Mucosa of stomach (tissue), 1 donor: ENCODE measurements around the gene CCND1.

ENCODE experiments used
- H3K27me3 ChIP-seq: one replicate; pipeline ENCODE4 v1.7.0; 2013; ENCODE audit warnings: mild to moderate bottlenecking, low read length; ENCODE audit not compliant: control insufficient read depth, insufficient read depth
- H3K36me3 ChIP-seq: one replicate; pipeline ENCODE4 v1.7.0; 2013; ENCODE audit warnings: low read length; ENCODE audit not compliant: control insufficient read depth, insufficient read depth
- H3K4me1 ChIP-seq: one replicate; pipeline ENCODE4 v1.7.0; 2013; ENCODE audit warnings: mild to moderate bottlenecking, low read length; ENCODE audit not compliant: control insufficient read depth, insufficient read depth
- H3K4me3 ChIP-seq: one replicate; pipeline ENCODE4 v1.7.0; 2013; ENCODE audit warnings: low read length
- H3K9ac ChIP-seq: one replicate; pipeline ENCODE4 v1.7.0; 2013; ENCODE audit warnings: mild to moderate bottlenecking, low read length, moderate library complexity
- H3K9me3 ChIP-seq: one replicate; pipeline ENCODE4 v1.7.0; 2013; ENCODE audit warnings: mild to moderate bottlenecking, low read length, moderate library complexity; ENCODE audit not compliant: control insufficient read depth
- donor health status: Pancreatic carcinoma.

CCND1 gene

DNA sequence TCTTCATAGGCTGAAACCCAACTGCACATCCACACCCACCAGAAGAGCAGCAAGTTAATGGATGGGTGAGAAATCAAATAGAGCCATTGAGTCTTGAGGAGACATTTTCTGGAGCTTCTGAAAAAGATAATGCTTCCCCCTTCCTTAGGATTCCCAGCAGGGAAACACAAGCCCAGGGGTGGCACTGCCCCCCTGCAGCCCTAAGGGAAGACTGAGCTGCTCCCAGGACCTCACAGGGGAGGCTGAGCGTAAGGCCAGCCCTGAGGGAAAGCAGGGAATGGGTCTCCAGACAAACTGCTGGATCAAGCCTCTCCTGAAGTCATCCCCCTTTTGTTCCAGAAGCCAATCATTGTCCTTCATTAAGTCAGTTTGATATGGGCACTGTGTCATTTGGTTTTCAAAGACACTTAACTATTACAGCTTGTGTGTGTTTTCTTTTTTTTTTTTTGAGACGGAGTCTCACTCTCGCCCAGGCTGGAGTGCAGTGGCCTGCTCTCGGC lies 19.1 kb downstream of the CCND1 start:
- H3K9me3 ChIP-seq: no peaks in the 10 kb centered on the region
- no peaks in the 10 kb centered on the region for H3K27me3 ChIP-seq
- peaks cover 4% of the 10 kb centered on the region for H3K4me1 ChIP-seq

DNA sequence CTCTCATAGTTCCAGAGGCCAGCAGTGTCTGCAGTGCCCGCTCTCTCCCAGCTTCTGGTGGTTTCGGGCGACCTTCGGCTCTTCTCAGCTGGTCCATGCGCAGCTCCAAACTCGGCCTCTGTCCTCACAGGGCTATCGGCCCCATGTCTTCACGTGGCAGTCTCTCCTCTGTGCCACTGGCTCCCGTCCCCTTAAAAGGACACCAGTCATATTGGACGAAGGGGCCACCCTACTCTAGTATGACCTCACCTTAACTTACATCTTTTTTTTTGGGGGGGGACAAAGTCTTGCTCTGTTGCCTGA lies 20.4 kb downstream of the CCND1 start:
- Histone ChIP-seq H3K4me3 (no peak overlapping the region), H3K9ac (no peak overlapping the region), H3K36me3 (peaks cover 7% of the 10 kb centered on the region), H3K27me3 (no peaks in the 10 kb centered on the region), H3K4me1 (no peaks in the 10 kb centered on the region), H3K9me3 (no peaks in the 10 kb centered on the region)

More for the DNA sequence above, 19.1 kb downstream of the CCND1 start:
- Histone ChIP-seq H3K9ac (no peak overlapping the region), H3K4me3 (no peak overlapping the region), H3K36me3 (peaks cover 5% of the 10 kb centered on the region)

DNA sequence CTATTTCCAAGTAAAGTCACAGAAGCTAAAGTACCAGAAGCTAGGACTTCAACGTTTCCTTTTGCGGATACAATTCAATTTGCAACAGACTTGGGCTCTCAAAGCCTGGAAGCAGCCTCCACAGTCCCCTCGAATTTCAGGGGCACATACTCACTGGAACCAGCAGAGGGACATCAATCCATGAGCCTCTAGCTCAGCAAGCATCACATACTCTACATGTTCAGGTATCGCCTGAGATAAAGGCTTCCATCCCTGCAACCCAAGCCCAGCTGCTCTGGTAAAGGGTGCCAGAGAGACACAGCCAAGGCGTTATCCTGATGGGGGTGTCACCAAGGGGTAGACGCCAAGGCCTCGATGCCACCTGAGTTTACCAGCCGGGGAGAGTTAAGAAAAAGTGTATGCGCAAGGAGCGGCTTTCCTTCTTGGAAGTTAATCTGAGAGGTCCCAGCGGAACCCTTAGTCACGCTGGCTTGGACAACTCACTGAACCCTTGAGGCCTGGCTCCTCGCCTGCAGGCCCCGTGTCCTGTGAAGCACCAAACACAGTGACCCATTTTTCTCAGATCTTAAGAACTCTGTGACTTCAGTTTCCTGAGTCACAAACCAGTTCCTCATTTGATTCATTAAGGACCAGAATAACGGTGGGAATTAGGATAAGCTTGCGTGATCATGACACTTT lies 21.2 kb downstream of the CCND1 start:
- no peak overlapping the region for H3K4me3 ChIP-seq
- no peaks in the 10 kb centered on the region for H3K27me3 ChIP-seq
- peaks cover 7% of the 10 kb centered on the region for H3K36me3 ChIP-seq
- H3K9me3 ChIP-seq: no peaks in the 10 kb centered on the region
- no peak overlapping the region for H3K9ac ChIP-seq
- peaks cover 1% of the 10 kb centered on the region for H3K4me1 ChIP-seq

DNA sequence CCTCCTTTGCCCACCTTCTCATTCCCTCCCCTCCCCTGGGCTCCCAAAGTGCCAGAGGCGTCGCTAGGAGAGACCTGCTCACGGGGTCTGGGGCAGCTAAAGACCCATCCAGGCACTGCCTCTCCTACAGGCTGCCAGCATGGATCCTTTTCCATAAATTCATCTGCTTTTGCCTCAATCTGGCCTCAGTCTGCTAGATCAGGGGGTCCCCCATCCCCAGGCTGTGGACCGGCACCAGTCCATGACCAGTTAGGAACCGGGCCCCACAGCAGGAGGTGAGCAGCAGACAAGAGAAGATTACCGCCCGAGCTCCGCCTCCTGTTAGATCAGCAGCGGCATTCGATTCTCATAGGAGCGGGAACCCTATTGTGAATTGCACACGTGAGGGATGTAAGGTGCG lies 21.9 kb downstream of the CCND1 start:
- H3K27me3 ChIP-seq: no peaks in the 10 kb centered on the region
- no peak overlapping the region for H3K4me3 ChIP-seq
- H3K9me3 ChIP-seq: no peaks in the 10 kb centered on the region
- peaks cover 7% of the 10 kb centered on the region for H3K36me3 ChIP-seq
- no peak overlapping the region for H3K9ac ChIP-seq
- H3K4me1 ChIP-seq: peaks cover 8% of the 10 kb centered on the region

DNA sequence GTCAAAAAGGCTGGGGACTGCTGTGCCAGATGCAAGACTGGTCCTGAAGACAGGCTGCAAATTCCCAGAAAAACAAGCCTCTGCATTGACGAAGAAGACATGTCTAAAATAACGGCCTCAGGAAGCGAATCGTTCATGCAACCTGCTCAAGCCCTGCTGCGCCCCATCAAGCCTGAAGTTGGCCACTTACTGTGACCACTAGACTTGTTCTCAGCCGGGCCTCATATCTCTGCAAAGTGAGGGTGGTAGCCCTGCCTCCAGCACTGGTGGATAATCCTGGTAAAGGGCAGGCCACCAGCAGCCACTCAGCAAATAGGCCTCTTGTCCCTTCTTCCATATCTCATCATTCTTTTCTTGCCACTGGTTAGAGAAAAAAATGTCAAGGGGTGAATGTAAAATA lies 22.4 kb downstream of the CCND1 start:
- H3K9me3 ChIP-seq: no peaks in the 10 kb centered on the region
- no peak overlapping the region for H3K9ac ChIP-seq
- peaks cover 7% of the 10 kb centered on the region for H3K36me3 ChIP-seq
- H3K27me3 ChIP-seq: no peaks in the 10 kb centered on the region
- H3K4me3 ChIP-seq: no peak overlapping the region
- H3K4me1 ChIP-seq: peaks cover 13% of the 10 kb centered on the region

DNA sequence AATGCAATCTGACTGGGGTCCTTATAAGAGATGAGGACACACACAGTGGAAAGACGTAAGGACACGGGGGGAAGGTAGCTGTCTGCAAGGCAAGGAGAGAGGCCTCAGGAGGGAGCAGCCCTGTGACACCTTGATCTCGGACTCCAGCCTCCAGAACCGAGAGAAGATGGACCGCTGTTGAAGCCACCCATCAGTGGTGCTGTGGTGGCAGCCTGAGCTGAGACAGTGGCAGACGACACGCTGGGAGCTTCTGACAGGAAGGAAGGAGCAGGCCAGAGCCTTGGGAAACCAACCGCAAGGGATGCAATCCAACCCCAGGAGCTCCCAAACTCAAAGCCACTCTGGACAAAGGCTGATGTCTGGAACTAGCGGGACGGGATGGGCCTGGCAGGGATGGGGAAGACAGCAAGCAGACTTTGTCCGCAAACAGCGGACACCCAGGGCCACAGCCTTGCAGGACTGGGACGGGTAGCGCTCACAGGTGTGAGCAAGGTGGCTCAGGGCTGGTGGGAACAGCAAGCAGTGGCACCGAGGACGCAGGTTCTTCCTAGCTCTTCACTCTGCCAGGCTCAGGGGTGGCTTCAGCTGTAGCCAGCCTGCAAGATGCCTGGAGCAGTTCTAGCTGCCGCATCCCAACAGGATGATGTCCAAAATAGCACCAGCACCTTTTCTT lies 23.3 kb downstream of the CCND1 start:
- peaks cover 15% of the 10 kb centered on the region for H3K4me1 ChIP-seq
- no peaks in the 10 kb centered on the region for H3K9me3 ChIP-seq
- peaks cover 7% of the 10 kb centered on the region for H3K36me3 ChIP-seq
- no peaks in the 10 kb centered on the region for H3K27me3 ChIP-seq
- H3K9ac ChIP-seq: no peak overlapping the region
- H3K4me3 ChIP-seq: no peak overlapping the region

DNA sequence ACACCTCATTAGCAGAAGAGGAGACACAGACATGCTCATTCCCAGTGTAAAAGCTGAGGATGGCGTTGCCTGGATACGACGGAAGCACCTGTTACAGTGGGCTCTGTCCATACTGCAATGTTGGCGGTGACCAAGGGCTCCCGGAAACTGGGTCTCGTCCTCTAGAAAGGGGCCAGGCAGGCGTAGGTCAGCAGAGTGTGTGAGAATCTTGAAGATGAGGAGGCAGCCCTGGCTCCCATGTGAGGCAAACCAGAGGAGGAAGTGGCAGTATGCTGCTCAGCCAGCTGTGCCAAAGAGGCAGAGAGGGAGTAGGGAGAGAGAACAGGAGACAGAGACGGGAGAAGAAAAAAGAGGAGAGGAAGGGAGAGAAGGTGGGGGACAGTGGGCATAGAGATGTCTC lies 23.9 kb downstream of the CCND1 start:
- Histone ChIP-seq H3K4me3 (no peak overlapping the region), H3K9me3 (no peaks in the 10 kb centered on the region), H3K27me3 (no peaks in the 10 kb centered on the region), H3K4me1 (peaks cover 16% of the 10 kb centered on the region), H3K36me3 (peaks cover 7% of the 10 kb centered on the region), H3K9ac (no peak overlapping the region)

DNA sequence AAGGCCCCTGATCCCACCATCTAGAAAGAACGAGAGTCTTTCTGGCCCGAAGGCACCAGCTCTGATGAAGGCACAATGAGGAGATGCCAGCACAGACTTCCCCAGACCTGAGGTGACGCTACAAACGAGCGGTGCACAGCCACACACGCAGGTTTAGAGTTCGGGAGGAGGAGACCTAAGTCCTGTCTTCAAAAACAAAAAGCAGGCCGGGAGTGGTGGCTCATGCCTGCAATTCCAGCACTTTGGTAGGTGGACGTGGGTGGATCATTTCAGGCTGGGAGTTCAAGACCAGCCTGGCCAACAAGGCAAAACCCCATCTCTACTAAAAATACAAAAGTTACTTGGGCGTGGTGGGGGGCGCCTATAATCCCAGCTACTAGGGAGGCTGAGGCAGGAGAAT lies 24.7 kb downstream of the CCND1 start:
- no peaks in the 10 kb centered on the region for H3K9me3 ChIP-seq
- H3K4me1 ChIP-seq: peaks cover 23% of the 10 kb centered on the region
- no peak overlapping the region for H3K9ac ChIP-seq
- no peak overlapping the region for H3K4me3 ChIP-seq
- H3K36me3 ChIP-seq: peaks cover 7% of the 10 kb centered on the region
- H3K27me3 ChIP-seq: no peaks in the 10 kb centered on the region

DNA sequence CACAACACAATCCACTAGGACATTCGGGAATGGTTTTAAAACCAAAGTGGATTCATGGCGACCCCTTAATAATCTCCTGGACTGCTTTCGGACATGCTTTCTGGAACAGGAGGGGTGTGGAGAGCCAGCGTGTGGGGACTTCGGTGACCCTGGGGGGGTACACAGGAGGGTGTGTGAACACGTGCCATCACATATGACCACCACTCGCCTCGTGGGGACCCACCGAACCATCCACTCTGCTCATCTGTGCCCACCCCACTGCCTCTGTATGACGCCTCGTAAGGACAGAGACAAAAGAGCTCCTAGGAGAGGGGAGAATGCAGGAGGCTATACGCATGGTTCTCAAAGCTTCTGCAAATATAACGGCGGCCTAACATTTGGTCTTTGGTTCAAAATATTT lies 25.3 kb downstream of the CCND1 start:
- Histone ChIP-seq H3K4me3 (no peak overlapping the region), H3K9ac (no peak overlapping the region), H3K4me1 (peaks cover 23% of the 10 kb centered on the region), H3K27me3 (no peaks in the 10 kb centered on the region), H3K9me3 (no peaks in the 10 kb centered on the region), H3K36me3 (peaks cover 7% of the 10 kb centered on the region)

DNA sequence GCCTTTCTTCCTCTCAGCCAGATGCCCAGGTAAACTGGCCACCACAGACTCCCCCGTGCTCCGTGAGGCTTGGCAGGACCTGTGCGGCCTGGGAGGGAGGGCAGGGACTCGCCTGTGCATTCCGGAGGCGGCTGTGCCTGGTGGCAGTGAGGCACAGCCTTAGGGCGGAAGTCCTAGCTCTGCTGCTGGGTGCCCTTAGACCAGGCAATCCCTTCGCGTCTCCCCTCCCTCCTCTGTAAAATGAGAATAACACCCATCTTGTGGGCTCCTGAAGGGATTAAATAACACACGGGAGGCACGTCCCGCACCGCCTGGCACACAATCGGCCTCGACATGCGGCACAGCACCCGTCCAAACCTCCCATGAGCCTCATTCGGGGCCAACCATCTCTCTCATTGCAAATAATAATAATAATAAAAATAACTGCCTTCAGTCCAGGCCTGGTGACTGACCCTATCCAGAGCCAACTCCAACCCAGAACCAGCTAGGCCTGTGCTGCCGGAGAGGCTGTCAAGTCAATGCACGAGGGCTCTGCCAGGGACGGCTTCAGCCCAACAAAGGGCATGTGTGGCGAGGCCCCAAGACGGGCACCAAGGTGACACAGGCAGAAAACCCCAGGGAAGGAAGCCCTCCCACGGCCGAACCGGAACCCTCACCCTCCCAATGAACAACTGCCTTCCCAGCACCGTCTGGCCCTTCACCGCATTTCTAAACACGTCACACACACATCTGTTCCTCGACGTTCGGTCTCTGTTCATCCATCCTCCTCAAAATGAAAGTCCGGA lies 26.0 kb downstream of the CCND1 start:
- H3K9me3 ChIP-seq: no peaks in the 10 kb centered on the region
- H3K36me3 ChIP-seq: peaks cover 8% of the 10 kb centered on the region
- H3K4me1 ChIP-seq: peaks cover 23% of the 10 kb centered on the region
- no peak overlapping the region for H3K4me3 ChIP-seq
- H3K9ac ChIP-seq: no peak overlapping the region
- H3K27me3 ChIP-seq: no peaks in the 10 kb centered on the region

DNA sequence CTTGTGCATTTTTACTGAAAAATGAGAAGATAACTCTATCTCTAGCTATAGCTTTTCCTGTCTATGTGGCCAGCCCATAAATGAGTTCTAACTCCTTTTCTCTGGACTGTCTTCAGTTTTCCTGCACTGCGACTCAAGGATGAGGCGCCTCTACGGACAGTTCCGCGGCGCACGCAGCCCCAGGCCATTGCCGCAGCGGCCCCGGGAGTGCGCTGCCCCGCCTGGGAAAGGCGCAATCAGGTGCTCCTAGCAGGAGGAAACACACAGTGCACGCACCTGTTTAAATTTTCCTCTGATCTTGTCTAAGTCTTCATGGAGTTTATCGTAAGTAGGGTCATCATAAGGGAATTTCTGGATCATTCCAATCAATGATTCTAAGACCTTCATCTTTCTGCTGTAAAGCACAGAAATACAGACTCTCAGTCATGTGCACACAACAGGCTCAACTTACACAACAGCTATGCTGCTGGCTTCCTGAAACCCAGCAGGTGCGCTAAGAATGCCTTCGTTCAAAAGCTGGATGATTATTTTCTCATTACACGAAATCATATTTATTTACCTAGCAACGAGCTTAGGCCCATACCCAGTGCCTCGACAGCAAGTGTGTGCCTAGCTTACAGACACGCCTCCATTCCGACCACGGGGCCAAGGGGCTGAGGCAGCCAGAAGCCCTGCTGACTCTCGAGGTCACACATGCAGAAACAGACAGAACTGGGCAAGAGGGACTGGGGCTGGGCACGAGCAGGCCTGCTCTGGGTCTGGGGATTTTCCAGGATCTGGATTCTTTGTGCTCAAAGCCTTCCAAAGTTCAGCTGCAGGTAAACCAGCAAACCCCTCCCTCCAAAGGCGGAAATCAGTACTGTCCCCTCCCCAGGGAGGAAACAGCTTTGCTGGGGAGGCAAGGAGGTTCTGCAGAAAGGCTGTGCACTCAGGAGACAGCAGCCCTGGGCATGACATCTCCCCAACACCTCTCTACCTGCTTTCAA lies 27.0 kb downstream of the CCND1 start:
- no peaks in the 10 kb centered on the region for H3K9me3 ChIP-seq
- H3K4me3 ChIP-seq: no peak overlapping the region
- no peaks in the 10 kb centered on the region for H3K27me3 ChIP-seq
- H3K36me3 ChIP-seq: peaks cover 13% of the 10 kb centered on the region
- H3K9ac ChIP-seq: peak overlapping the region; percentile 19
- peaks cover 23% of the 10 kb centered on the region for H3K4me1 ChIP-seq
